Activated CD4-positive, alpha-beta T cell treated with anti-CD3 and anti-CD28 coated beads, Interleukin-2, Interleukin-4, amounts not matched to agents 100 ng/mL and 50 ng/mL, durations not matched to agents 16 hours and 8 hours (primary cell): ENCODE data around the gene PTCH1.

Source experiments
- DNase-seq: peaks from one replicate; pipeline ENCODE4 v3.0.0-alpha.2; 2020; ENCODE audit warnings: low spot score

PTCH1 gene

GRCh38 chr9:95516734-95517558 lies at the start of gene PTCH1:
Gene PTCH1, minus strand, starts transcription at chr9:95516971.
- DNase-seq, result no peak

GRCh38 chr9:95565982-95566381 lies 49.2 kb upstream of the PTCH1 start:
- DNase-seq, result no peak

GRCh38 chr9:95561913-95562312 lies 45.1 kb upstream of the PTCH1 start:
- no peak for DNase-seq

- no peak for DNase-seq
These were observed 40.4 kb upstream of the PTCH1 start for GRCh38 chr9:95557142-95557541.

GRCh38 chr9:95556521-95556920 lies 39.8 kb upstream of the PTCH1 start:
- DNase-seq, result no peak

DNA sequence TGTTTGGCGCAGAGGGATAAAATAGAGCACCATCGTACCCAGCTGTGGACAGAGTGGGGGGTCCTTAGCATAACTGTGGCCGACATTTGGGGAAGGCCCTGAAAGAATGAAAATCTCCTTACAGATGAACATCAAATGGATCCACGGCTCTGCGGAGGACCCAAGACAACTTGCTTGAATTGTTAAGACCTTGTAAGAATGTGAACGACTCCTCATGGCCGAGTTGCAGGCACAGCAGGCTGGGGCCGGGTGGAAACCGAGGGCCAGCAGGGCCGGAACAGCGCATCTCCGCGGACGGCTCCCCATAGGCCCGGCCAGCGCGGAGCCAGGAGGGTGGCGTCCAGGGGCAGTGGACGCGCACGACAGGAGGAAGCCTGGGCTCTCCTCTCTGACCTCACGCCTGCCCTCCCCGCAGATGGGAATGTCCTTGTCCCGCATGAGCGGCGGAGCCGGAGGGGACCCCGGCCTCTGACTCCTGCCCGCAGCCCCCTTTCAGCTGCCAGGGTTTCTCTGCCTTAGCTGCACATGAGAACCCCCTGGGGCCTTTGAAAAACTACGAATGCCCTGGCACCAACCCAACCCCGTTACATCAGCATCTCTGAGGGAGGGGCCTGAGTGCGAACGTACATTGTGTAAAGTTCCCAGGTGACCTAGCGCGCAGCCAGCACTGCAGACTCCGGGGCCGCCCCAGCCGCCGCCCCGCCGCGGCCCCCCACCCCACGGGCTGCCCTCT lies 36.2 kb upstream of the PTCH1 start:
- no peak for DNase-seq

DNA sequence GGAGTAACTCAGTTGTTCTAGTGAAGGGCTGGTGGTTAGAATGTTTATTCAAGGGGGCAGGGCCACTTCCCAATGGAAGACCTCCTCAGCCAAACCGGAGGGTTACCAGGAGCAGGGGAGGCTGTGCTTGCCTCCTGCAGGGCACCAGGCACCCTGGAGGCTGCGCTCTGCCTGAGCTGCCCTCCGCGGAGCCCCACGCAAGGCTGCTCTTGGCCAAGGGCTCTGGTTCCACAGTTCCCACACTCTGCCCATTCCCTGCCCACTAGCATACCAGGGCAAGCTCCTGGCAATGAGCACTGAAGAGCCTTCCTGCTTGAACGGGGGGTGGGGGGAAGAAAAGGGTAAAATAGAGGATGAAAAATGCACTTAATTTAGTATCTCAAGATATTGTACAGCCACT lies 35.5 kb upstream of the PTCH1 start:
- DNase-seq, result no peak

GRCh38 chr9:95551406-95551805 lies 34.6 kb upstream of the PTCH1 start:
- DNase-seq, result no peak

DNA sequence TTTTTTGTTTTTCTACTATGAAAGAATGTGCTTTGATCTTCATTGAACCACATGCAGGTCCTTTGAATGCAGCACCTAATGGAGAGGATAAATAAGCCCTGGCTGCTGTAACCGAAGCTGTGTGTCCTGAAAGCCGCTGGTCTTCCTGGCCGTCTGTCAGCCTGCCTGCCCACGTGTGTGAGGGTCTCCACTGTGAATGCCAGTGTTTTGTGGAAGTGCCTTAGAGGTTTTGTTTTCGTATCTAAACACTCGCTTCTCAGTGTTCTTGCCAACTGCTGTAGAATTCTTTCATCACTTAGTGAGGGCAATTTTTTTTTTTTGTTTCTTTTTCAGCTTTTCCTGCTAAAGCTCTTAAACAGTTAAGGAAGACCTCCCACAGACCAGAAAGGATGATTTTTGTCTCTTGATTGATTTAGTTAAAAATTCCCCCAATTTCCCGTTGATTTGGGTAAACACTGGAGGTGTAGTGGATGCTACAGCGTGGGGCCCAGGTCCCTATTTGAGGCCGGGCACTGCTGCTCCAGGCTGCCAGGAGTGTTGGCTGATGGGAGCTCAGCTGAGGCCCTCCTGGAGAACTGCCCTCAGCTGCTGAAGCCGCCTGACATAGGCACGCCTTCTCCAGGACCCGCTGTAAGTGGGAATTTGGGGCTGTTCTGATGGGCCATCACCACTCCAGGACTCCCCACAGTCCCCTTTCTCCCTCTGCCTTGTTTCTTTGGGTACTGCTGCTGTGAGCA lies 29.2 kb upstream of the PTCH1 start:
- DNase-seq, result no peak

DNA sequence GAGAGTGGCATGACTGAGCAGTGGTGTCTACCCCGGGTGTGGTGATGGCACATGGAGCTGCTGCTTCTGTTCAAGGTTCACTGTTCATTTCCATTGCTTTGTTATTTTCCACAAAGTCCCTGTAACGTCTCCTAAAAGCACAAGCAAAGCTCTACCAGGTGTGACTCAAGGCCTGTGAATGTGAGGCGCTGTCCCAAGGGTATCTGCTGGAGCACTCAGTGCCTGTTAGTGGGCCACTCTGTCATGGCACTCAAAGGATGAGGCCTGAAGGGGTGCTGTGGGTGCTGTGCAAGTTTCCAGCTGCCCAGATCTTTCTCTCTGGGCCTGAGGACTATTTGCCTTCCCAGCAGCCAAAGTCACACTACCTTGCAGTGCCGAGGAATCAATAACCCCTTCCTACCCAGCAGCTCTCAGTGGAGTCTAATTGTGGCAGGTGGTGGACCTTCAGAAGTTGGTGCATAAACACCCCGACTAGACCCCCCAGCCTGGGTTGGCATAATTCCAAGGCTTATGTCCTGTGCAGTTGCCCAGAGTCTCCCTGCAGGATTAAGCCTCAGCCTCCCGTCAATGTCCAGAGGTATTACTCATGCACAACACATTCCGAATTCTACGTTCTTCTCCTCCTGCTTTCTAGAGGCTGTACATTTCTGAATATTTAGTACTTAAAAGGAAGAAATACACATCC lies 17.4 kb upstream of the PTCH1 start:
- DNase-seq, result no peak

DNA sequence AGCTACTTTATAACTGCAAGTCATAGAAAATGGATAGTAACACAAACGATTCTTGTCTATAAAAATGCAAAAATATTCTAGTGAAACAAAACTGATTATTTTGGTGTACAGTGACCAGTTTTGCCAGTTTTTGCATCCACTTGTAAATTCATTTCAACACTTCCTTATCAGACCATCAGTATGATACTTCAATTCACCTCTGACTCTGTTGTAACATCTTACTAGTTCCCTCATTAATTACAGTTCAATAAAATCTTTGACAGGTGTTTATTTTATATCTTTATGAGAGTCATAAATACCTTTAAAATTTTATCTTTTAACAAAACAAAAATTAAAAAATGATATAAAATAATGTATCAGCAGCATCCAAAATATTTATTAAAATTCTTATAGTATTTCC lies 13.1 kb upstream of the PTCH1 start:
- DNase-seq, result no peak

GRCh38 chr9:95528908-95529502 lies 12.2 kb upstream of the PTCH1 start:
- DNase-seq, result no peak

DNA sequence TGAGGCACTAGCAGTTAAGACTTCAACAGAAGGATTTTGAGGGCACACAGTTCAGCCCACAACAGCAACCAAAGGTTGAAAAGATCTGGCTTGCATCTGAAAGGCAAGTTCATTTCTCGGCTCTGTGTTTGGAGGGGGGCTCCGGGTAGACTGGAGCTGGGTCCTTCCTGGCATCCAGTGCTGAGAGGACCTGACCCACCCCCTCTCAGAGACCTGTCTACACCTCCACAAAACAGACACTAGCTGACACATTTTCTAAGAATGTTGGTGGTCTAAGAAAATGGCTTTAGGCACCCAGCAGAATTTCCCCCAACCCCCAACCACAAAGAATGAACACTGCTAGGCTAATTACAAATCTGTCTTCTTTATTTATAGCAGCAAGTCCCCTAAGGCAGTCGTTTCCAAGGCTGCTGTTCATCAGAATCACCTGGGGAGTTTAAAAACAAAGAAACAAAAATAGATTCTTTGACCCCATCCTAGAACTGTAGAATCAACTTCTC lies 6.2 kb upstream of the PTCH1 start:
- DNase-seq, result no peak

- DNase-seq, result no peak
These were observed 4.9 kb upstream of the PTCH1 start for GRCh38 chr9:95521699-95522098.

GRCh38 chr9:95517559-95518425 lies 1.0 kb upstream of the PTCH1 start:
- no peak for DNase-seq

DNA sequence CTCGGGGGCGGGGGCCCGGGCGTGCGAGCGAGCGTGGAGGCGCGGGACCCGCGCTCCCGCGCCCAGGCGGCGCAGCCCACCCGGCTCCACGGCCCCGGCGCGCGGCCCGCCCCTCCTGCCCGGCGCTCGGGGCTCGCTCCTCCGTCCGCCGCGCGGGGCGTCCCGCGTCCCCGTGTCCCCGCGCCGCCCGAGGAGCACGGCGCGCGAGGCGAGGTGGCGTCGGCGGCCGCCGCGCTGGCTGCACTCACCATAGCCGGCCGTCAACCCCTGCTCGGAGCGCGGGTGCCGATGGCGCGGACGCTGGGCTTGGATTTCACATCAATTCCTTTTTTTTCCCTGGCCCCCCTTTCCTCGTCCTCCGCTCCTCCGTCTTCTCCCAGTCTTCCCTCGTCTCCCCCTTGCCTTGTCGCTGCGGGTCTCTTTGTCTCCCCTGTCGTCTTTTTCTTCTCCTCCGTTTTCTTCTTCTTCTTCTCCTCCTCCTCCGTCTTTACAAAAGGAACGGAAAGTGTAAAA lies 494 bp downstream of the PTCH1 start:
- DNase-seq, result no peak

DNA sequence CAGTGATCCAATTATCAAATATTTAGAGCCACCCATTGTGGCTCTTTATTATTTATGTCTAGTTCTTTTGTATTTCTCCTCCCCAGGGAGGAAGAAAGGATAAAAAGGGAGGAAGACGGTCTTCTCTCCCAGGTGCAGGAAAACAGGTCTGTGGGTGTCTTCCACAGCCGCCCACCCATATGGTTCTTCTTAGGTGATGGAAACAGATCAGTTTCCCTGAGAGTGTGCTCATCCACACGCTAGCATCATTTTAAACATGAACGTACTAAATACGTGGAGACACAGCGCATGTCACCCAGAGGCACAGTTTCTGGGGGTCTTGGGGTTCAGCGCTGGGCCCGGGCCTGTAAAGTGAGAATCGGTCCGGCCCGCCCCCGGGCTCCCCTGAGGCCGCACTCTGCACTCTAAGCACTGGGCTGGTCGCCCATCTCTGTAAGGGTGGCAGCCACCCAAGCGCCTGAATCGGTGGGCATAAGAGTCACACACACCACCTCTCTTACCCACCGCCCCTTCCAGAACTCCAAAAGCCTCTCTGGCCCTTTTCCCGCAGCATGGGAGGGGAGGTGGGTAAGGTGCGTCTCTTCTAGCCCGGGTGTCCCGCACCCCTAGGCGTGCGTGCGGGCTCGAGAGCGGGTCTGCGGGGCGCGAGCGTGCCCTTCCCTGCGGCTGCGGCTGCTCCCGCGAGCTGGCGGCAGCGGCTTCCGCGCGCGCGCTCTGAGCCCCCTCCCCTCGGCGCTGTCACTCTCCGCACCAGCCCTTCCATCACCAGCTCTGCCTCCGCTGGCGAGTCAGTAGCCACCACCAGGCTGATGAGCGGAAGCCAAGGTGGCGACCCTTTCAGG lies 1.3 kb downstream of the PTCH1 start:
- no peak for DNase-seq

DNA sequence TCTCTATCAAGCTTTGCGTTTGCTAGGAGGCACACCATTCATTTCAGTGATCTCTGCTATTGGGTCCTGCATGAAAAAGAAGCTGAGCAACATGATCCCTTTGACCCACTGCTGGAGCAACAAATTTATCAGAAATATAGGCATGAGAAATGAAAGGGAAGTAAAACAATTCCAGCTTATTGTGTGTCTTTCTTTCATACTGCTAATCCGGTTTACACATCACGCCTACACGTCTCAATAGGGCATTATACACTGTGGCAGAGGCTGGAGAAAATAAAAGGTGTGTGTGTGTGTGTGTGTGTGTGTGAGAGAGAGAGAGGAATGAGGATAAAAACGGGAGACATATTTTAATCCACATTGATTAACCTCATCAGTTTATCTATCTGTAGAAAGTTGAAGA lies 2.4 kb downstream of the PTCH1 start:
- no peak for DNase-seq

DNA sequence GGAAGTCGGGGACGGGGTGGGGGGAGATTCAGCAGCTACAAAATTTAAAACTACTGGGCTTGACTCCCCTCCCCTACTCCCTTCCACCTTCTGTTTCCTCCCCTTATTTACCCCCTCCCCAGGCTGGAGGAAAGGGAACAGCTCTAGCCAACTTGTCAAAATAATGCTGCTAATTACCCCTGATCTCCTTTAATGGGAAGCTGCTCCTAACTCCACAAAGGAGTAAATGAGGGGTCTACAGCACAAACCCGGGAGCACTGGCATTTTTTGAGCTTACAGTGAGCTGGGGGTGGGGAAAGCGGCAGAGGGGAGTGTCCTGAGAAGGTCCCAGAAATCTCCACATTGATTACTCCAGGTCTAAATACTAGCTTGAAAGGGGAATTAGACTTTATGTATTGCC lies 3.1 kb downstream of the PTCH1 start:
- no peak for DNase-seq

DNA sequence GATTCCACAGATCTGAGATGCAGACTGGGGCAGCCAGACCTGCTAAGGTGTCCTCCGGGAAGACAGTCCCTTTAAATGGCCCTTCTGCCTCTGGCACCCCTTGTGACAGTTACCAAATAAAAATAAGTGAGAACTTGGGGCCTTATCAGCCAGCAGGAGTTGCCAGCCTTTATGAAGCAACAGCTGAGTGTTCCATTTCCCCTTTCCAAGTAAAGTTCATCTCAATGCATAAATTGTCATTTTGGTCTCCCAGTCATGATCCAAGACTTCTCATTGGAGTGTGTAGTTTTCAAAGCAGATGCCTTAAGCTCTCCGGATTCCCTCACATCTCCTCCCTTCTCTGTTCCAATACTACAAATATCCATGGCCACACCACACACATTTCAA lies 4.1 kb downstream of the PTCH1 start:
- DNase-seq, result no peak
